Measurements from ENCODE around the gene LARP4. TPM values are rescaled to one million over a fixed set of nuclear protein-coding genes. Genes with fewer than 3 reads are reported as not detected.

LARP4 gene
- total RNA-seq, 1 donor from 2014 or later: 88.4 TPM

DNA sequence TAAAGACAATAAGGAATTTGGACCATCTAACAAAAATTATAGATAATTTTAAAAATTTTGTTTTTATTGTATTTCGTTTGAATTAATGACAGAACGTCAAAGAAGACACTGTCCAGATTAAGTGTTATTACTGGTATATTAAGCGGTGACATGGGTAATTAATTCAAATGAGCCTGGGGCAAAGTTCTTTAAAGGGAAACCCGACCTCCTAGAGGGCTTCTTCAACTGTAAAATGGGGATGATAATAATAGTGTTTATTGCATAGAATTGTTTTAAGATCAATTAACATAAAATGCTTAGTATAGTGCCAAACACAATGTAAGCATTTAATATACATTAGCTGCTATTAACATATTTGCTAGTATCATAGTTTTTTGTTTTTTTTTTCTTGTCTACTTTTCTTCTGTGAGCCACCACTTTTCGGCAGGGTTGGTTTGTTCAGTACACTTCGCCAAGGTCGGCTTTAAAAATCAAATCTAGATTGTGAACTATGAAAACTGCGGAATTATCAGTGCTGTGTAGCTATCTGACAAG is 514 bp upstream of the LARP4 start:
- Histone ChIP-seq H3F3A (ENCODE audit: low read depth) (peaks cover 25% of the 10 kb centered on the region), H3K4me1 (peaks cover 19% of the 10 kb centered on the region), H3K9me3 (ENCODE audit: low read depth) (no peaks in the 10 kb centered on the region), H3K27ac (peak overlapping the region; percentile 92), H3K4me2 (peak overlapping the region; percentile 90), H3K36me3 (no peaks in the 10 kb centered on the region), H3K9ac (peak overlapping the region; percentile 67), H4K20me1 (ENCODE audit: low read depth) (peaks cover 23% of the 10 kb centered on the region), H3K79me2 (ENCODE audit: low read depth) (peaks cover 42% of the 10 kb centered on the region), H3K4me3 (peak overlapping the region; percentile 70), H3K27me3 (no peaks in the 10 kb centered on the region), H2AFZ (replicated peaks) (peak overlapping the region; percentile 100)
- Mint-ChIP-seq H3K36me3 (no peaks in the 10 kb centered on the region), H3K4me1 (peaks cover 15% of the 10 kb centered on the region), H3K4me3 (peak overlapping the region; percentile 96), H3K27me3 (ENCODE audit: insufficient read depth, low read depth) (no peaks in the 10 kb centered on the region), H3K27ac (peak overlapping the region; percentile 97), H3K9me3 (no peaks in the 10 kb centered on the region)
- no peak for DNase-seq (ENCODE audit: low spot score)
- TF ChIP-seq EZH2phosphoT487 (IDR thresholded peaks at IDR 0.05) (no peak), CTCF (IDR thresholded peaks at IDR 0.05) (no peak), EZH2 (IDR thresholded peaks at IDR 0.05) (no peak)

GRCh38 chr12:50401500-50402081 is 906 bp downstream of the LARP4 start:
- peak; percentile 59 for DNase-seq (ENCODE audit: low spot score)
- Histone ChIP-seq H3F3A (ENCODE audit: low read depth) (peaks cover 25% of the 10 kb centered on the region), H3K4me1 (peaks cover 19% of the 10 kb centered on the region), H3K79me2 (ENCODE audit: low read depth) (peaks cover 56% of the 10 kb centered on the region), H2AFZ (replicated peaks) (peak overlapping the region; percentile 100), H3K9me3 (ENCODE audit: low read depth) (no peaks in the 10 kb centered on the region), H3K27ac (peak overlapping the region; percentile 92), H3K4me2 (peak overlapping the region; percentile 90), H3K9ac (peak overlapping the region; percentile 40), H4K20me1 (ENCODE audit: low read depth) (peaks cover 31% of the 10 kb centered on the region), H3K4me3 (peak overlapping the region; percentile 70), H3K36me3 (no peaks in the 10 kb centered on the region), H3K27me3 (no peaks in the 10 kb centered on the region)
- TF ChIP-seq CTCF (IDR thresholded peaks at IDR 0.05): no peak
- no peaks in the 10 kb centered on the region for H3K9me3 Mint-ChIP-seq
- H3K27ac Mint-ChIP-seq: peak overlapping the region; percentile 32
- H3K27me3 Mint-ChIP-seq (ENCODE audit: insufficient read depth, low read depth): no peaks in the 10 kb centered on the region
- H3K4me1 Mint-ChIP-seq: peaks cover 15% of the 10 kb centered on the region
- H3K36me3 Mint-ChIP-seq: no peaks in the 10 kb centered on the region
- H3K4me3 Mint-ChIP-seq: peak overlapping the region; percentile 96

- Histone ChIP-seq H4K20me1 (ENCODE audit: low read depth) (peaks cover 40% of the 10 kb centered on the region), H3K27ac (peak overlapping the region; percentile 92), H3K36me3 (no peaks in the 10 kb centered on the region), H3K4me2 (peak overlapping the region; percentile 90), H3K9me3 (ENCODE audit: low read depth) (no peaks in the 10 kb centered on the region), H3F3A (ENCODE audit: low read depth) (peaks cover 25% of the 10 kb centered on the region), H3K4me1 (peaks cover 19% of the 10 kb centered on the region), H3K4me3 (peak overlapping the region; percentile 70), H3K9ac (peak overlapping the region; percentile 40), H2AFZ (replicated peaks) (no peak overlapping the region), H3K27me3 (no peaks in the 10 kb centered on the region), H3K79me2 (ENCODE audit: low read depth) (peaks cover 64% of the 10 kb centered on the region)
- Mint-ChIP-seq H3K4me1 (peaks cover 15% of the 10 kb centered on the region), H3K4me3 (peak overlapping the region; percentile 96), H3K27me3 (ENCODE audit: insufficient read depth, low read depth) (no peaks in the 10 kb centered on the region), H3K9me3 (no peaks in the 10 kb centered on the region), H3K36me3 (no peaks in the 10 kb centered on the region), H3K27ac (peak overlapping the region; percentile 32)
- TF ChIP-seq CTCF (IDR thresholded peaks at IDR 0.05): no peak
- no peak for TF ChIP-seq EZH2 (IDR thresholded peaks at IDR 0.05)
- TF ChIP-seq EZH2phosphoT487 (IDR thresholded peaks at IDR 0.05): no peak
- no peak for DNase-seq (ENCODE audit: low spot score)
Measured at GRCh38 chr12:50402264-50403000, 1.7 kb downstream of the LARP4 start.

Data from neural progenitor cell (in vitro differentiated cells).